MV-4-11 (cell line): ENCODE measurements around the gene RHBDL1.

ENCODE experiments used
- DNase-seq: peaks from one replicate; lab custom pipeline; 2025; lab: John Stamatoyannopoulos, UW

The RHBDL1 gene

DNA sequence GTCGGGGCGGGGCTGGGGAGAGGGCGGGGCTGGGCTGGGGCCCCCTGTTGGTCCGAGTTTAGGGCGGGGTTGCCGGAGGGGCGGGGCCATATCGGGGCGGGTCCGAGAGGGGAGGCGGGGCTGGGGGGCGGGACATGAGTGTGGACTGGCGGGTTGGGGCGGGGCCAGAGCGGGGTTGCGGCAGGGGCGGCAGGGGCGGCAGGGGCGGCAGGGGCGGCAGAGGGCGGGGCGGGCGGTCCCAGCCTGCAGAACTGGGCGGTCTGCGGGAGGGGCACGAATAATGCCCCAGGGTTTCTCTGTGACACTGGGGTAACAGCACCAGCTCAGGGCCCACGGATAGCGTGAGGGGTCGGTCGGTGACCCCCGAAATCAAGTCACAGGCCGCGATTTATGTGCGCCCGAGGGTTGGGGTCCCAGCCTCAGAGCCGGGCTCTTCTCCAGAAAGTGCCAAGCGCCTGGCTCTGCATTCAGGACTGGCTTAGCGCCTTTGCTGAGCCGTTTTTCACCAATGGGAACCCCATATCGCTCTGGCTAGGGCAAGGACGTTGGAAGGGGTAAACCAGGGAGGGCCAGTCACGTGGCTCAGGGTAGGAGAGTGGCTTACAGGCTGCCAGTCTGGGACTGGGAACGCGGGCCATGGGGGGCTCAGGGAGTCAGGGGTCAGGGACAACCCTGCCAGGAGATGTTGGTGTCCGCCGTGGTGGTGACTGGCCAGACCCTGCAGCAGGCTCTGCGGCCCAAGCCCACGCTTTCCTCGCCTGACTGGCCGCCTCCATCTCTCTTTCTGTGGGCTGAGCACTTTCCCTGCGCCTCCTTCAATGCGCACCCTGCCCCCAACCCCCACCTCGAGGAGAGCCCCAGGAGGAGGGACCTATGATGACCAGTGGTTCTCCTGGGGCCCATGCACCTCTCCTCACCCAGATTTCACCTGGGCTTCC lies 38.1 kb upstream of the RHBDL1 start:
- DNase-seq: peak; percentile 46

DNA sequence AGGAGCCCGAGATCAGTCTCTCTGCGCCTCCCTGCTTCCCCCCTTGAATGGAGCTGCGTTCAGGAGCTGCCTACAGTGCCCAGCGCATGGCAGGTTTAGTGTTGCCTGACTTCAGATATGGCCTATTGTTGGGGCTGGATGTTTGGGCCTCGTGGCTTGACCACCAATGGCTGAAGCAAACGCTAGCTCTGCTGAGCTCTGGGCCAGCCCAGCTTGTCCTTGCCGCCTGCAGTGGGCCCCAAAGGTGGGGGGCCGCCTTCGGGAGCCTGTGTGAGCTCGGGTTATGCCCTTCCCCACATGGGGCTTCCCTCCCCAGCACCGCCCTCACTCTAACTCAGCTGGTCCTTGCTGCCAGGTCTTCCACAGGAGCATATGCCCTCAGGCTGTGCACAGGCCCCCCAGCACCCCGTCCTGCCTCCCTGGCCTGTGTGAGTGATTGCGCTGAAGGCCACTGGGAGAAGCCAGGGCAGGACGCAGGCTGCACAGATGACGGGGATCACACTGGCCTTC lies 37.4 kb upstream of the RHBDL1 start:
- no peak for DNase-seq

DNA sequence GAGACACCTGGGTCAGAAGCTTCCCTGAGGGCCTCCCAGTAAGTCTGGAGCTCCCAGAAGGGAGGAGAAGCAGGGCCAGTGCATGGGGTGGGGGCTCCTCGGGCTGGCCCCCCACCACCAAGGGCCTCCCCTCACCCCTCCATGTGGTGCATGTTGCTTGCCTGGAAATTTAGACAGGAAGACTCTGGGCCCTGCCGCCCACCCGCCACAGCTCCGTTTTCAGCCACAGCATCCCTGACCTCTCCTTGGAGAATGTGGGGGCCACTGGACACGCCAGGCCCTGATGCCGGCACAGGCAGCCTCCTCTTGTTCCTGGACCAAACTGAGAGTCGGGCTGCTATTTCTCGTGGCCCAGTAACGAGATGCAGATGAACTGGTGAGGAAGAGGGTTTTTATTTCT lies 36.6 kb upstream of the RHBDL1 start:
- DNase-seq: no peak

DNA sequence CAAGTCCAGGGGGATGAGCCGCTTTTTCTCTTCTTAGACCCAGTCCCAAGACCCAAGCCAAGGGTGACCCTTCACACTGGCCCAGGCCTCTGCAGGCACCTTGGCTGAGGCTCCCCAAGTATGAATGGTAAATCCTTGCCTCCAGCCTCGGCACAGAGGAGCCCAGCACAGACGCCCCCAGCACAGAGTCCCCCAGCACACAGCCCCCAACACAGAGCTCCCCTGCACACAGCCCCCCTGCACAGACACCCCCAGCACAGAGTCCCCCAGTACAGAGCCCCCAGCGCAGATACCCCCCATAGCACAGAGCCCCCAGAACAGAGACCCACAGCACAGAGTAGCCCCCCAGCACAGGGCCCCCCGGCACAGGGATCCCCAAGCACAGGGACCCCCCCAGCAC lies 34.9 kb upstream of the RHBDL1 start:
- no peak for DNase-seq

GRCh38 chr16:641326-642188 lies 33.9 kb upstream of the RHBDL1 start, which contains the start of gene MCRIP2:
Gene MCRIP2 (plus strand): TSS chr16:641828. CDS start chr16:641992, 164 bp downstream.
- DNase-seq: peak; percentile 79

GRCh38 chr16:642189-643049 lies 33.1 kb upstream of the RHBDL1 start:
- peak; percentile 76 for DNase-seq

- no peak for DNase-seq
Measured at GRCh38 chr16:643050-643368, 32.5 kb upstream of the RHBDL1 start.

DNA sequence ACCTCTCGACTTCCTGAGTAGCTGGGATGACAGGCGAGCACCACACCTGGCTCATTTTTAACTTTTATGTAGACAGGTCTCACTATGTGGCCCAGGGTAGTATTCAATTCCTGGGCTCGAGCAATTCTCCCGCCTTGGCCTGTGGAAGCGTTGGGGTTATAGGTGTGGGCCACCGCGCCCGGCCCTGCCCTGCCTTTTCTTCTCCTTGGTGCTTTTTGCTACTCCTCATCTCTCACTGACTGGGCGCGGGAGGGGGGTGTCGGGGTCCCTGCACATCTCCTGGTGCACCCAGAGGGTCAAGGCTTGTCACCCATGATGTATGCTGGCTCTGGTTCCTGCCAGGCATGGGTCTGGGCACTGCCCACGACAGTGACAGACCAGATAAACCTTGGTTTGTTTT lies 30.9 kb upstream of the RHBDL1 start:
- no peak for DNase-seq

- no peak for DNase-seq
Measured at GRCh38 chr16:645852-646678, 29.4 kb upstream of the RHBDL1 start.

DNA sequence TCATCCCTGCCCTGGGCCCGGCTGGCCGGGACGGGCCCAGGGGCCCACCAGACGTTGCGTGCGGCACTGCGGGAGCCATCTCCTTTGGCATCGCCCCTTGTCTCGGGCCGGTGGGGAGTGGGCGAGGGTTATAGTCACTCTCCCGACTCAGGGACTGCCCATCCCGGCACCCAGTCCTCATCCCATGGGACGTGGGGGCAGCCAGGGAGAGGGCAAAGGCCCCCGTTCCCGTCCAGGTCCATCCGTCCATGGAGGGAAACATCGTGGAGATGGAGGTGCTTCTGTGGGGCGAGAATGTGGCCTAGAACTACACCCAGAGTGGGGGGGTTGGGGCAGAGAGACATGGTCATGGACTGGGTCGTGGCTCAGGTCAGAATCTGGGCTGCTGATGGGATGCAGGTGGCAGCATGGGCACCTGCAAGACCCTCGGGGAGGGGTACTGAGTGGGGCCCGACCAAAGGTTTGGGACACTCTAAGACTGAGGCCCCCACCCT lies 28.7 kb upstream of the RHBDL1 start:
- no peak for DNase-seq

- no peak for DNase-seq
Measured at GRCh38 chr16:647173-647902, 28.1 kb upstream of the RHBDL1 start.

- peak; percentile 43 for DNase-seq
Measured at GRCh38 chr16:648071-648780, 27.2 kb upstream of the RHBDL1 start.

- peak; percentile 92 for DNase-seq
Measured at GRCh38 chr16:648781-649589, 26.5 kb upstream of the RHBDL1 start, which contains the start of gene WDR90. Gene WDR90 (plus strand): TSS chr16:649365. CDS start chr16:649417, 52 bp downstream.

- no peak for DNase-seq
Measured at GRCh38 chr16:649631-650030, 25.8 kb upstream of the RHBDL1 start.

- DNase-seq: peak; percentile 56
Measured at GRCh38 chr16:651844-652243, 23.6 kb upstream of the RHBDL1 start.

DNA sequence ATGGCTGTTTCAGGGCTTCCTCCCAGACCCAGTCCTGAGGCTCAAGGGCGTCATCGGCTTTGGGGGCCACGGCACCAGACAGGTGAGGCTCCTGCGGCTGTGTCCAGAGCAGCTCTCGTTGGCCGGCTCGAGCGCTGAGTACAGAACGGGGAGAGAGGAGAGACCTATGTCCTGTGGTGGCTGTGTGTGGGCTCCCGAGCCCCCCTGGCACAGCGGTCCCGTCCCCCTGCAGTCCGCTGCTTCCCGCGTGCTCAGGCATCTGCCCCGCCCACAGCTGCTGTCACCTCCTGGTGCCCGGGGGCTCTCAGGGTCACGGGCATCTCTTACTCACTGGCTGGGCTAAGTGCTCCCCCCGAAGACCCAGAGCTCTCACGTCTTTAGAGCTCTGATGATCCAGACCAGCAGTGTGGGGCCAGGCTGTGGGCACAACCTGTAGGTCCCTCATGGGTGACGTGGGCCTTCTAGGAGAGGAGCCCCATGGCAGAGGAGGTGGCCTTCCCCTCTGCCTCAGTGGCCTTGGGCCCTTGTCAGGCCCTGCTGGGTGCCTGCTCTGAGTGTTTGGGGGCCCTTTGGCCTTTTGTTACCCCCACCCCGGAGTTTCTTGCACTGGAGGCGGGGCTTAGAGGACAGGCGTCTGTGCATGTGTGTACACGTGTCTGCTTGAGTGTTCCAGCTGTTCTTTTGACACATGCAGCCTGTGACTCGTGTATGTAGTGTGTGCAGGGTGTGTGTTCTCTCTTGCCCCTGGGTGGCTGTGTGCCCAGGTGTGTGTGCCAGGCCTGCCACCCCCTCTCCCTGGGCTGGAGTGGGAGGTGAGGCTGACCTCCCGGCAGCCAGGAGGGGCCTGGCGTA lies 22.8 kb upstream of the RHBDL1 start:
- DNase-seq: no peak

DNA sequence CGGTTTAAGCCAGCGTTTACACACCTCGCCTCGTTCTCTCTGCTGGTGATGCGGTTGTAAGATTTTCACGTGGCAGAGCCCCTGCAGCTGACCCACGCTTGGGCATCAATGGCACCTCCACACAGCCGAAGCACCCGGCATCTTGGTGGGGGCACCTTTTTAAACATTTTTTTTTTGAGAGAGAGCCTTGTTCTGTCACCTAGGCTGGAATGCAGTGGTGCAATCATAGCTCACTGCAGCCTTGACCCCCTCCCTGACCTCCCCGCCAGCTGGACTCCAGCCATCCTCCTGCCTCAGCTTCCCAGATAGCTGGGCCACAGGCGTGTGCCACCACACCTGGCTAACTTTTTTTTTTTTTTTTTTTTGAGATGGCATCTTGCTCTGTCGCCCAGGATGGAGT lies 21.4 kb upstream of the RHBDL1 start:
- no peak for DNase-seq
